Limb (tissue), 2 donors: ENCODE measurements around the gene RGS3.

Experiments
- DNase-seq, 2 donors: peaks; one replicate each; pipeline ENCODE4 v3.0.0-alpha.2; 2016; ENCODE audit errors: extremely low spot score in 2 of 2

The RGS3 gene

GRCh38 chr9:113598451-113598850 is 134.9 kb downstream of the RGS3 start:
- no peak for DNase-seq

GRCh38 chr9:113598883-113599282 is 135.4 kb downstream of the RGS3 start:
- DNase-seq: no peak

GRCh38 chr9:113599646-113600022 is 136.1 kb downstream of the RGS3 start:
- peak; percentile 75 to 78 for DNase-seq

- peak in 1 of 2 donors; percentile 35 for DNase-seq
Measured at GRCh38 chr9:113600023-113600823, 136.7 kb downstream of the RGS3 start.

- DNase-seq: peak in 1 of 2 donors; percentile 61
Measured at GRCh38 chr9:113600871-113601614, 137.5 kb downstream of the RGS3 start.

GRCh38 chr9:113601656-113602055 is 138.1 kb downstream of the RGS3 start:
- peak in 1 of 2 donors; percentile 30 for DNase-seq

GRCh38 chr9:113602126-113603047 is 138.9 kb downstream of the RGS3 start:
- peak; percentile 82 to 85 for DNase-seq

GRCh38 chr9:113603048-113603375 is 139.5 kb downstream of the RGS3 start:
- DNase-seq: no peak

- no peak for DNase-seq
Measured at GRCh38 chr9:113603773-113604172, 140.2 kb downstream of the RGS3 start.

GRCh38 chr9:113604393-113604792 is 140.9 kb downstream of the RGS3 start:
- no peak for DNase-seq

- no peak for DNase-seq
Measured at GRCh38 chr9:113606510-113606909, 143.0 kb downstream of the RGS3 start.

GRCh38 chr9:113608082-113608685 is 144.7 kb downstream of the RGS3 start:
- no peak for DNase-seq

- DNase-seq: peak in 1 of 2 donors; percentile 68
Measured at GRCh38 chr9:113609562-113610318, 146.2 kb downstream of the RGS3 start.

- DNase-seq: no peak
Measured at GRCh38 chr9:113611461-113612215, 148.1 kb downstream of the RGS3 start.

- no peak for DNase-seq
Measured at GRCh38 chr9:113612216-113612747, 148.8 kb downstream of the RGS3 start.

GRCh38 chr9:113612828-113613227 is 149.3 kb downstream of the RGS3 start:
- no peak for DNase-seq

GRCh38 chr9:113613815-113614413 is 150.4 kb downstream of the RGS3 start:
- no peak for DNase-seq

- DNase-seq: peak; percentile 81 to 91
Measured at GRCh38 chr9:113614843-113615648, 151.5 kb downstream of the RGS3 start.
